ENCODE results near the gene NTSR2. TPM values are rescaled to one million over a fixed set of nuclear protein-coding genes. Genes with fewer than 3 reads are reported as not detected.

The NTSR2 gene
- total and polyA plus RNA-seq, 2 of the 8 experiments (the other 6 are each of a cell fraction or from before 2014, with no cell fraction given): 0.05 TPM; not detected in 1

GRCh38 chr2:11679016-11679415 lies 9.0 kb upstream of the NTSR2 start:
- Histone ChIP-seq H2AK5ac (ENCODE audit: low read depth, low read length) (no peak overlapping the region), H4K20me1 (replicated peaks in 1 of 2; ENCODE audit: control insufficient read depth in 1 of 2, insufficient read depth in 2 of 2, low read length in 2 of 2) (no peaks in the 10 kb centered on the region), H2BK20ac (ENCODE audit: low read length) (no peak overlapping the region), H3K27ac (ENCODE audit: low read depth, low read length) (no peak overlapping the region), H3K4ac (replicated peaks; ENCODE audit: insufficient read length, low read depth, low read length) (no peak overlapping the region), H3K9me3 (ENCODE audit: insufficient read depth in 2 of 2, low read depth in 1 of 2, low read length in 1 of 2) (no peaks in the 10 kb centered on the region), H3K27me3 (replicated peaks in 1 of 4; ENCODE audit: control insufficient read depth in 3 of 4, extremely low read depth in 1 of 4, insufficient read depth in 3 of 4, low read length in 3 of 4) (no peaks in the 10 kb centered on the region), H3K4me3 (ENCODE audit: extremely low read depth in 1 of 4, insufficient read depth in 2 of 4, low read depth in 3 of 4, low read length in 4 of 4) (no peak overlapping the region), H4K91ac (replicated peaks; ENCODE audit: insufficient read length, low read length) (no peak overlapping the region), H3K79me2 (ENCODE audit: control insufficient read depth in 1 of 2, insufficient read depth in 2 of 2, low read length in 2 of 2) (no peaks in the 10 kb centered on the region), H2BK15ac (ENCODE audit: low read length) (no peak overlapping the region), H3K79me1 (ENCODE audit: low read depth, low read length) (no peaks in the 10 kb centered on the region), H3K18ac (ENCODE audit: extremely low read depth, low read length) (no peak overlapping the region), H4K5ac (ENCODE audit: insufficient read length, low read depth, low read length) (no peak overlapping the region), H3K4me1 (replicated peaks in 1 of 4; ENCODE audit: control insufficient read depth in 3 of 4, insufficient read depth in 4 of 4, low read length in 3 of 4) (peaks cover 3 to 18% (median 10%) of the 10 kb centered on the region in 4 experiments; a peak in 6 of 7 replicates), H3K4me2 (ENCODE audit: insufficient read depth in 1 of 2, low read depth in 2 of 2, low read length in 2 of 2) (no peak overlapping the region), H2BK12ac (ENCODE audit: low read depth, low read length) (no peak overlapping the region), H3K23ac (ENCODE audit: insufficient read length) (no peak overlapping the region), H3K56ac (replicated peaks; ENCODE audit: insufficient read length, low read depth, low read length) (no peak overlapping the region), H4K8ac (ENCODE audit: extremely low read depth, insufficient read depth, low read length) (no peak overlapping the region), H2BK120ac (replicated peaks; ENCODE audit: low read depth, low read length) (no peak overlapping the region), H3K36me3 (ENCODE audit: control insufficient read depth in 2 of 4, insufficient read depth in 4 of 4, low read length in 3 of 4) (no peaks in the 10 kb centered on the region), H3K9ac (replicated peaks in 1 of 4; ENCODE audit: extremely low read depth in 1 of 4, low read depth in 3 of 4, low read length in 3 of 4) (no peak overlapping the region), H2AFZ (ENCODE audit: low read length) (no peak overlapping the region), H3K14ac (ENCODE audit: insufficient read length) (no peak overlapping the region), H2BK5ac (ENCODE audit: low read depth, low read length) (no peak overlapping the region), H3K23me2 (ENCODE audit: low read depth, low read length) (no peaks in the 10 kb centered on the region)
- no peak for DNase-seq (ENCODE audit: low read depth in 1 of 2, low spot score in 2 of 2)
- no peak for FAIRE-seq
- ChIA-PET POLR2A (ENCODE audit: partially characterized antibody) (no interaction called here), CTCF (ENCODE audit: partially characterized antibody) (interaction anchor here (2.6 to 8.1 kb wide), 6 partner anchors 8 to 102 kb away, joined by 10 to 91 read pairs (median 46); partner anchors contain the start of gene NTSR2)
- 79% methylated on average over 7 of the region's 7 CpGs; no CpG with 5 or more reads in 1 of the 2 experiments for WGBS, 2 experiments (ENCODE audit: extremely low coverage in 1 of 2, insufficient coverage in 1 of 2, insufficient read length in 1 of 2, insufficient replicate concordance in 2 of 2, low coverage in 1 of 2, low lambda C conversion rate in 2 of 2, missing lambda C conversion rate in 1 of 2)
- TF ChIP-seq RXRA (IDR thresholded peaks at IDR 0.05; ENCODE audit: insufficient read depth, low read depth, low read length) (no peak), NRF1 (IDR thresholded peaks at IDR 0.05; ENCODE audit: low read depth, low read length) (no peak), SUZ12 (IDR thresholded peaks at IDR 0.05; ENCODE audit: low read length) (no peak), POLR2AphosphoS5 (IDR thresholded peaks at IDR 0.05; ENCODE audit: low read depth, low read length) (no peak)
